ENCODE measurements around the gene DLG2.
A peak's percentile ranks its signal among the peaks of the same experiment; 100 is the strongest.

DLG2 gene

DNA sequence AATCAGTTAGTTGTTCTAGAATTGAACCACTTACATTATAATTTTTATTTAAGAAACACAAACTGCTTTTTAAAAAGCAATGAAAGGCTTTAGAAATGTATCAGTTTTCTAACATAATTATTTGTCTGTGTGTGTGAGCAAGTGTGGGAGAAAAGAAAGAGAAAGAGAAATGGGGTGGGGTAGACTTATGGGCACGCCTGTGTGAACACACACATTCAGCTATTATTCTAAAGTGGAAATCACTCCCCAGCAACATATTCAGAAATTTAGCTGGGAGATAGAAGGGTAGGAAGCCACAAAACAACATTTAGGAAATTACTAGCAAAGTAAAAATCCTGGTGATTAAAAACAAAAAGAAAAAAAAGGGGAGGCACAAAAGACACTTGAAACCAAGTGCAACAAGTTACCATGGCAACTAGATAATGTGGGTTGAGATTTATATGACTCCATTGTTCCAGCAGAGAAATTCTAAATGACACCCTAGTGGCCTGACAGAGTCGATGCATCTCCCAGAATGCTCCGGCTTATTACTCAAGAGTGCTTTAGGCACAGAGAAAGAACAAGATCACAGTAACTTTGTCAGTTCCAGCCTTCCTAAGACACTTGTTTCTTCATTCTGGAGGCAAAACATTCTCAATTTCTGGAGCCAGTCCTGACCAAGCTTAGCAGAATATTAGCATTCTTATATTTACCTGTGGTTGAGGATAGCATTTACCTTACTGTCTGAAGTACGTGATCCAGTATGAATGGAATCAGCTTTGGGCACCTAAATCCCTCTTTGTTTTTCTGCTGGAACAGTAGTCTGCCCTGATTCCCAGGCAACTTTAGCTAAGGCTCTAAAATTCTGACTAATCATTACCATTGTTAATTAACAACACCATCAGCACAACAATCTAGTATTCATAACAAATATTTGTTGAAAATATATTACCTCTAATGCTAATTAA is 444.4 kb downstream of the DLG2 start:
- DNase-seq, result no peak

DNA sequence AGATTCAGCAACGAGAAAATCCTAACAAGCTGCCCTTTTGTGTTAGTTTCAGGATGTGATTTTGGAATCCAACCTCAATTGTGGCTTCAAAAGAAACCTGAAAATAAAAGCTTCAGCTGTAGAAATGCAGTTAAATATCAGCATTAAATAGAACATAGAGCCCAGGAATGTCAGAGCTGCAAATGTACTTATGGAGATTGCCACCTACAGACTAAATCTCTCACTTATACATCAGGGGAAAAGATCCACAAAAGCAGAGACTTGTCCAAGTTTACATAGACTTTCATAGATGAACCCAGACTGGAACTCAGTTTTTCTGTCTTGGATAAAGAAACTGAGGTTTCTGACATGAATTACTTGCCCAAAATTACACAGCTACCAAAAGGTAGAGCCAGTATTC is 446.6 kb downstream of the DLG2 start:
- DNase-seq, result no peak

DNA sequence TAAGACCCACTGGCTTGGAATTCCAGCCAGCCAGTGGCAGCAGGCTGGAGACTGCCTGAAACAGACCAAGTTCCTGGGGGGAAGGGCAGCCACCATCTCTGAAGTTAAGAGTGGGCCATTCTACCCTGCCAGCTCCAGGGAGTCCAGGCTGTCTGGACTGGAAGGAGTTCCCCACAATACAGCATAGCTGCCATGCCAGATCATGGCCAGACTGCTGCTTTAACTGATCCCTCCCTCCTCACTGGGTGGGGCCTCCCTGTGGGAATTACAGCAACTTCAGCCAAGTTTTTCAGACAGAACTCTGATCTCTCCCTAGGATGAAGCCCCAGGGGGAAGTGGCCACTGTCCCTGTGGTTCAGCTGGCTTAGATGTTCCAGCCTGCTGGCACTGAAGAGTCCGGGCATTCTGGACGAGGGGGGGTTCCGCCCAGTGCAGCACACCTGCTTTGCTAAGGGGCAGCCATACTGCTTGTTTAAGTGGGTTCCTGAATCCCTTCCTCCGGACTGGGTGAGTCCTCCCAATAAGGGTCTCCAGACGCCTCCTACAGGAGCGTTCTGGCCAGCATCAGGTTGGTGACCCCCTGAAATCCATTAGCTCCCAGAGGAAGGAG is 455.4 kb downstream of the DLG2 start:
- DNase-seq, result no peak

DNA sequence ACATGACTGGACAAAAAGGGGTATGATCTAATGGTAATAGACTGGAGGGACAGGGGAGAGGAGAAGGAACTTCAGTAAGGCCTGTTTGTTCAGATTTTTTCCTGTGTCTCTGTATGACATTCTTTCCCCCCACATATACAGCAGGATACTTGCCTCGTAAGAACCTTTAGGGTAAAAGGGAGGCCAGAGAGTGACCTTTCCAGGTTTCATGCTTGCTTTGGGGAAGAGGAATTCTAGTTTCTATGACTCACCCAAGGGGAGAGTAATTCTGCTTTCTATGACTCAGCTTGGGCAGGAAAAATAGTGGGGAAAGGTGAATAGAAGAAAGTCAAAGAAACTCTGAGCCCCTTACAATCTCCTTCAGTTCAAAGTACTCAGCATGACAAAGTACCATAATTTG is 457.0 kb downstream of the DLG2 start:
- DNase-seq, result no peak

DNA sequence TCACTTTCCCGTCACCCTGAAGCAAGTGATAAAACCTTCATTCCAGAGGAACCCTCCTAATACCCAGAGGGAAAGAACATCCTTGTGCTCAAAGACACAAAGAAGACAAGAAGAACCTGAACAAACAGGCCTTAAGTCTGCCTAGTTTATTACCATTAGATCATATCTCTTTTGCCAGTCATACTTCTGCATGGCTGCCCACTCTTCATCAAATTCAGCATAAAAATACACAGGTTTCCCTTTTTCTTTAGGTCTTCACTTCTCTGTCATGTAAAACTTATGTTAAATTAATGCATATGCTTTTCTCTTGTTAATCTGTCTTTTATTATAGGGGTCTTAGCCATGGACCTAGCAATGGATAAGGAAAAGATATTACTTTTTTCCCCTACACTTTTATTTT is 459.7 kb downstream of the DLG2 start:
- no peak for DNase-seq

DNA sequence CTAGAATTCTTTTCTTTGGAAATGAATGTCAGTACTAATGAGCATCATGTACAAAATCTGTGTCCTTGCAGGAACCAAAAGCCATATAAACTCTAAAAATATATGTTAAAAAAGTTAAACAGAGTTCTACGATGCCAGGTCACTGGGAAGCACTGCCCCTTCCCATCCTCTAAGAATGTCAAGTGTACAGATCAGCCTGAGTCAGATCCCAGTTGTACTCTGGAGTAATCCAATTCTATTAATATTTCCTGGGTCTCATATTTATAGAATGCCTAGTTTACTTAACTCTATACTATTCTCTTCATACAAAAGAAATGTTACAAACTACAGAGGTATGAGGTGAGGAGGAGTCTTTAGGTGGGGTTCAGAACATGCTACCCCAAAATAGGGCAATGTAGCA is 460.1 kb downstream of the DLG2 start:
- no peak for DNase-seq

DNA sequence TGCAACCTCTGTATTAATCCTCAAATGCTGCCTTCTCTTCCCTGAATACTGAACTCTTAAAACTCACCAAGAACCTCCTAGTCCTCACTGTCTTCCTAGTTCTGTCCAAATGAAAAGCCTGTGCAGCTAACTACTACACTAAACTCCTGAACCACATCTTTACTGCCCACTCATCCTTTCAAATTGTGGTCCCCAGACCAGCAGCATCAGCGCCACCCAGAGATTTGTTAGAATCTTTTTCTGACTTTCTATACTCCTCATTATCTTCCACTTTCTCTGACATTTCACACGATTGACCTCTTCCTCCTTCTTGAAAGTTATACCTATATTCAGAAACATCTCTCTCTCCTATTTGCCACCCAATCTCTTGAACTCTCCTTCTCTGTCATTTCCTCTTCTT is 461.3 kb downstream of the DLG2 start:
- no peak for DNase-seq

DNA sequence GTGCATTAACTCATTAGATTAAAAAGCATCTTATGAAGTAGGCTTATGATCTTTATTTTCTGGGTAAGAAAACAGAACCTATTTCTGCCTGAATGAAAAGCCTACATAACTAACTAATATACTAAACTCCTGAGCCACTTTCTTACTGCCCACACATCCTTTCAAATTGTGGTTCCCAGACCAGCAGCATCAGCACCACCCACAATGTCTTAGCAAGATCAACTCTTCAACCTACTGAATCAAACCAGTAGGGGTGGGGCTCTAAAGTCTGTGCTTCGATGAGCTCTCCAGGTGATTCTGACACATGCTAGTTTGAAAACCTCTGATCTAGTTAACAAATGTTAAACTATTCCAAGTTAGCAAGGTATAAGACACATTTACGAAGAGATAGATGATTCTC is 462.4 kb downstream of the DLG2 start:
- DNase-seq, result no peak

DNA sequence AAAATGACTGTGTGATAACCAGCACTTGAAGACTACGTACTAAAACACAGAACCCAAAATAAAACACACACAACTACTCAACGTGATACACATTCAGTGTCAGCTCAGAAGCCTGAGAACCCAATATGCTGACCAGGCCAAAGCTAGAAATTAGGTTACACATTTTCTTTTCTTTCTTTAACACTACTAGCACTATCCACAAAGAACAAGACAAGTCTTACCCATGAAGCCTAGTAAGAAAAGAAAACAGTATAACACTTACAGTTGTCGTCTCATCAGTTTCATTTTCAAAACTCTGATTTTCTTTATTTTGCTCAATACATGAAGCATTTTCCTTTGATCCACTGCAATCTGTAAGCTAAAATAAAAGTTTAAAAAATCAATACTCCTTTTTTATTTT is 472.9 kb downstream of the DLG2 start:
- no peak for DNase-seq

DNA sequence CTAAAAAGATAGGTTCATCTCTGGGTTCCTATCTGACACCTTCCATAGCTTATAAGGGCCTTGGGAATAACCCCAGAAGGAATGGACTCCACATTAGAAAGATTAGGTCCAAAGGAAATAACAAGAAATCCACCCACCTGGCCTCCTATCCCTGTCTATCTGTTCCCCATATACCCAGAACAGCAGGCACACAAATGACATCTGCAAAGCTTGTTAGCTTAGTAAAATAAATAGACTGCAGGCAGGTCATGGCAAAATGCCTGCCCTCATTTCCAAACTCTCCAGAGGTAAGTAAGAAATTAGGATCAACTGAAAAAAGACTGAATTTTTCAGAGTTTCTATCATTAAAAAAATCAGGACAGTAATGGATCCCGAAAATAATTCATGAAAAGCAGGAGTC is 489.5 kb downstream of the DLG2 start:
- no peak for DNase-seq

DNA sequence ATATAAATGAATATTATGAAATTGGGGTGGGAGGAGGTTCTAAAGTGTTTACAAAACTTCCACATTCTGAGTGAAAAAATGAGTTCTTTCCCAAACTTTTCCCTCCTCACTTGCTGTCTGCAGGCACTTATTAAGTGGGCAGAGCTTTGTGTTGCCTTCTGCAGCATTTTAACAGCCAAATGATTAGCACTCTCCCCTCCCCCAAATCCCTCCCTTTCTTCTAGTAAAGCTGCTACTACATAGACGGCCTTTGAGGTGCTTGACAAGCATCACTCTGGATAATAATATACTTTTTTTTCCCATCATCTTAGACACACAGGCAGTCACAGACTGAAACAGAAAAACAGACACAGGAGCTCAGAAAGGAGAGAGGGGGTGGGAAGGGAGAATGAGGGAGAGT is 493.5 kb downstream of the DLG2 start:
- no peak for DNase-seq

DNA sequence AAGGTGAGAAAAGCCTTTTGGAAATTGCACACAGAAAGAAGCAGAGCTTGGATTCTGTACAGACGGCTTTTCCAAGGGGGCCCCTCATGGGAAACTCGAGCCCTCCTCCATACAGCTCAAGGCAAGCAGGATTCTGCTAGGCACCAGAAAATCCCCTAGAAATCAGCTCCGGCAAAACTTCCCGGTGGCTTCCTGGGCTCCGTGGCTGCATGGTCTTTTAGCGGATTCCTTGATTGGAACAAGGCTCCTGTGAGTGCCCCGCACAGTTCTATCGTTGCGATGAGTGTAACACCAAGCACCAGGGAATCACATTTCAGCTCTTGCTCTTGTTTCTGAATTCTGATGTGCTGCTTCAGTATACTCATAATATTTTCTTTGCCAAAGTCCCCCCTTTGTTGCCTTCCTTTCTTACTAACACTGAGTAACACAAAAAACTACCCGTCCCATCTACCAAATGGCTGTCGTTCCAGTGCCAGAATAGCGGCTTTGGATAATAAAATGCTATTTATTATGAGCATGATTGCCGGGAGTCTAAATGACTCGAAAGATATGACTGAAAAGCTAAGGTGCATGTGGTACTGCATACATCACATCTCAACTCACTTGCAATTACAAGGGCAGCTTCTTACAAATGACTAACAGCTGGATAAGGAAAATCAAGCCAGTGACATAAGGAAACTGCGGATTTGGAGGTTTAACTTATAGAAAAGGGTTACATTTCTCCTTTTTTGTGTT is 494.1 kb downstream of the DLG2 start:
- no peak for DNase-seq

DNA sequence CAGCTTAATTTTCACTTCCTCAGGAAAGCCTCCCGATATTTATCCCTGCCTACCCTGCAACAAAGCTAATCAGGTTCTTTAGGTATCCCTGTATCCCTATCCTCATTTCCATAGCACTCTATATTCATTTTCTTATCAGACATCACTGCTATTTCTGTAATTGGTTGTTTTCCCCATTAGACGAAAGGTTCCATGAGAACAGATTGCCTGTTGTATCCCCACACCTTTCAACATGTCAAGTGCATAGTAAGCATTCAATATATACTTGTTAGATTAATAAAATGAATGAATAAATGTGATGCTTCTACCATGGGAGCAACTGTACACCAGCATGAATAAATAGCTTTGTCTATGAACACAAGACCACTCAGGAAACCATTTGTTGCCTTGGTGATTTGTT is 499.8 kb downstream of the DLG2 start:
- DNase-seq, result no peak

DNA sequence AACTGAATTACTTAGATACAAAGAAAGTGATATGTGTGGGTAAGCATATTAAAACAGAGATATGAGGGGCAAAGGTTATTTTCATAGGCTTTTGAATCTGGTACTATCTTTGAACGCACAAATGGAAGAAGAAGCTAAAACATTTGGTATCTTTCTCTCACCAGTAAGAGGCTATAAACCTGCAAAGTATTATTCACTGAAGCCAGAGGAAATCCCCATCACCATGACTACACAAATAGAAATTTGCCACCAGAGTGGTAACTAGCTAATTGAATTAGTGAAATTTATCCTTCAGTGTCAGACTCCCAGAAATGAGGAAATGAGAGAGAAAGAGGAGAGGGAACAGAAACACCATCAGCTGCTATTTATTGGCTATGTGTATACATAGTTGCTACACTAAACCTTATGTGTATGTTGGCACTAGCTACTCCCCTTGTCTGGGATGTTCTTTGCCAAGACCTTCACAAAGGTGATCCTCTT is 503.4 kb downstream of the DLG2 start:
- peak; percentile 95 for DNase-seq

DNA sequence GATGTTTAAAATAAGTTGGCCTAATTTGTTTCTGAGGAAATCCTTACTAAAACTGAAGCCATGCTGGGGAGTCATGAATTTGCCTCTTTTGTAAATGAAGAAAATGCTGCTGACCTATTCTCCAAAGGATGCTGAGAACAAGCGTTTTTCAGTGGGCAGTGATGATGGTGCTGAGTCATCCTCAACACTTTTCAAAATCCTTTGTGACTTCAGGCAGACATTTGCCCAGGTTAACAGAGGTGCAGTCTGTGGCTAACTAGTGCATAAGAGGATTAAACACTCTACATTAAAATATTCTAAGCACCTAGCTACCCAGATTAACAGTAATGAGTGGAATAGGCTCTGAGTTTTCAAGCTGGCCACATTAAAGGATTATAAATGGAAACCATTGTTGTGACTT is 509.0 kb downstream of the DLG2 start:
- no peak for DNase-seq

DNA sequence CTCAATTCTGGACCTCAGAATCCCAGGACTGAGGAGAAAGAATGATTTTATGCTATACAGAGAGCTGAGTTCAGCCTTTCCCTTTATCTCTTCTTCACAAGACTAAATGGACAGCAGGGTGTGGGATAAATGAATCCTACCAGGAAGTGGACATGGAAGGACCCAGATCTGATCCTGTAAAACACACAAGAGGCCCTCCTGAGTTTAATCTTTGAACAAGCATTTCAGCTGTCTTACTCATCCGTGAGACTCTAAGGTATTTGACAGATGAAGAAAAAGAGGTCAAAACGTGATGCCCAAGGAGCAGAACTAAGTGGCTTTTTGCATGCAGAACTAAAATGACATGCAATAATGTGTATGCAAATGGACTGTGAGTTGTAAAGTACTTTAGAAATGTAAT is 511.3 kb downstream of the DLG2 start:
- no peak for DNase-seq

DNA sequence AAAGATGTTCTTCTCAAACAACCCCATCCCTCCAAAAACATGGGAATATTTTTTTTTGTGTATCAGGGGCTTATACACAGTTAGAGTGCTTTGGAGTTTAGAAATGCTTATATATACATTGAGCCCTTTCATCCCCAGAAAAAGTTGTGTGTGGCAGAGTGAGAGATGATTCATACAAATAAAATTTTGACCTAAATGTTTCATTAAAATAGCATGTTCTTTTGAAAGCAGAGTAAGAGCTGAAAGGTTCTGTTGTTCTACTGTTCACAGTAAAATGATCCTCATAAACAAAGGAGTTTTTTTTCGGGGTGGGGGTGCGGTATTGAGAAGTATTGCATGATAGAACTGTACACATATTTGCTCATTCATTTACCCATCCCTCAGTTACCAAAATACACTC is 512.4 kb downstream of the DLG2 start:
- DNase-seq, result no peak

DNA sequence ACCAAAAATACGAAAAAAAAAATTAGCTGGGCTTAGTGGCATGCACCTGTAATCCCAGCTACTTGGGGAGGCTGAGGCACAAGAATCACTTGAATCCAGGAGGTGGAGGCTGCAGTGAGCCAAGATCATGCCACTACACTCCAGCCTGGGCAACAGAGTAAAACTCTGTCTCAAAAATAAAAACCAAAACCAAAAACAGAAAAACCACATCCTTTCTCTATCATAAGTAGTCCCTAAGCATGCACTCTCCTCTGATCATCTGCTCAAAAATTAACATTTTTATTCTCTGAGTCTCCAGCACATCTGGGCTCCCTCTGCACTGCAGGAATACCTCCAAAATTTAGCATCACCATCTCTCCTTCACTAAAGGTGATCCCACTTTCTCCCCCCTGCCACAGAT is 516.9 kb downstream of the DLG2 start:
- DNase-seq, result peak; percentile 11

DNA sequence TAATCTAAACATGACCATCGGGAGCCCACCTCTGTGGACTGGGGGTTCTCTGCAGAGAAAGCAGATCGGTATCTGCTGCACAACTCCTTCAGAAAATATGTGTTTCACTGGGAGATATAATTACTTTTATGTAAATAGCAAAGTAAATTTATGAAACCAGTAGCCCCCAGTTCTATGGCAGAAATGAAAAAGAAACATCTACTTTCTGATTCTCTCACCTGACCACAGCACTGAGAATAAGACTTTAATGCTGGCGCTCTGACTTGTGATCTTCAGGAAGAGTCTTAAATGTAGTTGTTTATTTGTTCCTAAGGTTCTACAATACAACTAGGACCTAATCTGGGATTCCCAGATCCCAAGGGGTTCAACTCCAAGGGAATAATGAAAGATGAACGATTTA is 518.0 kb downstream of the DLG2 start:
- no peak for DNase-seq

DNA sequence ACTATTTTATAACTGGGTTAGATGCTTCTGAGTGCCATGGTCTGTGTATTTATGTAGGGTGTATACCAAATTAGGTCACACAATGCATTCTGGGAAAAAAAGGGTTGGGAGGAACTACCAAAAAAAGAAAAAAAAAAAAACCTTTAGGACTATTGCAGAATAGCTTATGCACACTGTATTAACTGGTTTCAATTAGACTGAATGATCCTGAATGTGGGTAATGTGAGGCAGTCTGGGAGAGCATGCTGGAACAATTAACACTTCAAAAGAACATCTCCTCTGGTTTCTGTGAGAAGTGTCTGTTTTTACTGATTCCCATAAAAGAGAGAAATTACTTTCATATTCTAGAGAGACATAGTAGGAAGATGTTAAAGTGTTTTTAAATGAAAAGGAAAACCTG is 521.3 kb downstream of the DLG2 start:
- DNase-seq, result no peak

DNA sequence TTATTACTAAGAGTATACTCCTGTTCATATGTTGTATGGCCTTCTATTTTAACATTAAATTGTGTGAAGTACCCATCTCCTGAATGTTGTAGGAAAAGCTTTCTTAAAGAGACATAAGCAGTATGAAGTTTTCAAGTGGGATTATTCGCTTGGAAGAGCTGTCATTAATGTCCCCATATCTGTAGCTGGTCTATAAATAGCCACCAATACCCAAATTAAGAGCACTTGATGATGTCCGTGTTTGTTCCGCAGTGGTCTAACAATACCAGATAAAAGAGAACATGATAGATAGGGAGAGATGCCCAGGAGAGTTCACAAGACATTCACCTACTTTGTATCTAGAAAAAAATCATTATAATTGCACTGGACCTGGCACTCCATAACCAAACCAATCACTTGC is 527.6 kb downstream of the DLG2 start:
- no peak for DNase-seq

DNA sequence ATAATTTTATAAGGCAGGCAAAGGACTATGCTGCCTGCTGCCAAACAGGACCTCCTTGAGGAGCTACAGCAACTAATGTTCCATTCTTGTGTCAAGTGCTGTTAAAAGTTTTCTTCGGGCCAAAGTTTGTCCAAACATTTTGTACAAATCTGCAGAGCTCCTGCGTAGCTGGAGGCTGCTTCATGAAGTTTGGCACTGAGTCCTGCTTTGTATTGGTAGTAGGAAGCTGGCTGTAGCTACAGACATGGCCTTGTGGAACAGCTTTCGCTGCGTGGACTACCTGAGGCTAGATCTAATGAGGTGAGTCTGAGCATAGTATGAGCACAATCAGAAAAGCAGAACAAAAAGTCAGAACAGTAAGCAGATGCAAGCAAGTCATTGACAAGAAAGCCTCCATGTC is 528.1 kb downstream of the DLG2 start:
- no peak for DNase-seq

DNA sequence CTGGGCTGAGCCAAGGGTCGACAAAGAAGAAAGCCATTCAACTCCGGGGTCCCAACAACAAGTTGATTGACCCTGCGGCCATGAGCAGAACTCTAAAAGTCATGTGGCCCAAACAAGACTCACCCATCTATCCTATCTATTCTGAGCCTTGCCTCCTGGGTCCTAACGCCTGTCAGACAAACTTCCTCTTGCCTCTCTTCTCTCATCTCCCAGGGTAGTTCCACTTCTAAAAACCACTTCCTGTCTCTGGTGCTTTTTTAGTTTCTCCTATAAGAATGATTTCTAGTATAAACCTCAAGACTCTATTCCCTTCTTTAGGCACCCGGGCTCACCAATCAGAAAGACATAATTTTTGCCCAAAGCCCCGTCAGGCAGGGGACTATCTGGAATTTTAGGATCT is 530.2 kb downstream of the DLG2 start:
- peak; percentile 91 for DNase-seq

DNA sequence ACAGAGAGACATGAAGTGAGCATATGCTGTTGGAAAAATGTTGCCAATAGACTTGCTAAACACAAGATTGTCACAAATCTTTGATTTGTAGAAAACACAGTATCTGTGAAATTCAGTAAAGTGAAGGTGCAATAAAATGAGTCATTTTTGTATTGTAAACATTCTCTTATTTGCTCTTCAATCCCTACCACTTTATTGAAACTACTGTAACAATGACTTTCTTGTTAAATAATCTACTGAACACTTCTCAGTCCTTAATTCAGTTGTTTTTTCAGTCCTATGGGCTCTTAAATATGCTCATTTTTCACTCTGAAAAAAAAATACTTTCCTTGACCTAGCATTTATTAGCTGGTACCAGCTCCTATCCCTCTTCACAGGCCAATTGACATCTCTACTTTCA is 531.9 kb downstream of the DLG2 start:
- no peak for DNase-seq

Data from MV-4-11 (cell line).